HG03520 (cell line): ENCODE measurements around the gene LTA.
"Not testable (repeated sequence)": the region's sequence is repeated elsewhere in the genome, so short reads cannot be mapped to it uniquely, and the experiment has no call there.

ENCODE experiments used
- ATAC-seq: cut with Tn5 transposase; IDR thresholded peaks from one replicate; pipeline ENCODE4 v1.9.1; 2021; ENCODE audit warnings: mild to moderate bottlenecking, moderate library complexity; ENCODE audit not compliant: unreplicated experiment

Gene LTA

DNA sequence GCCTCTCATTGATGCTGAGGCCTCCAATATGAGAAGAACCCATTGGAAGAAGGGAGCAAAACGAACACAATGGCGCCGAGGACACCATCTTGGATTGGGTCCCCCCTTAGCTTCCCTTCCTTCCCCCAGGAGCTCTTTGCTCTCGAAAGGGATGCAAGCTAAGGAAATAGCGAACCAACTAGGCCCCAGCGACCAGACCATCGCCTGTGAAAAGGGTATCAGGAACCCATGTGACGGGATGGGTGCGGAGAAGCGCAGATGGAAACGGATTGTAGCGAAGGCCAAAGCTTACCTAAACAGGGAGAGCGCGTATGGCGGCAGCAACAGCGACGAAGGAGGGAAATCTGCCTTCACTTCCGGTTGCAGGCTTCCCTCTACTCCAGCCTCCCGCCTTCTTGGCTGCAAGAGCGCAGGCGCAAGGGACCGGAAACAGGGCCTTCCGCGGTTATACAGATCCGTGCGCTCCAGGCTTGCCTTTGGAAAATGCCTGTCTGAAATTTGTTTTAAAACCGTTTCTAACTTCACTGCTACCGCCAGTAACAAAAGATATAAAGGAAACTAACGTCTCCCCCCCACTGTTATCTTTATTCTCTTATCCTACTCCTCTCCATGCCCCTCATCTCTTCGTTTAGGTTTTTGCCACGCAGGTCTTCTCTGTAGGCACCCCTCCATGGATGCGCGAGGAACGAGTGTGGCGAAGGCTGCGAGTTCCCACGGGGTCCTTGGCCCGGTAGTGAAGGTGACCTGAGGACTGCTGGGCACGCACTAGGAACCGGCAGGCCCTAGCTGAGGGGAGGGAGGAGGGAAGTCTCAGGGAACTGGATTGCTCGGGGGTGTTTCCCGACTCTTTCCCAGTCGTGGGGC lies 30.2 kb upstream of the LTA start, which contains the start of gene DDX39B:
TSS of gene DDX39B (minus strand) at position 346 of the 864 bp plus-strand sequence. CDS start 1,471 bp downstream, outside the sequence.
- peak; percentile 52 for ATAC-seq

DNA sequence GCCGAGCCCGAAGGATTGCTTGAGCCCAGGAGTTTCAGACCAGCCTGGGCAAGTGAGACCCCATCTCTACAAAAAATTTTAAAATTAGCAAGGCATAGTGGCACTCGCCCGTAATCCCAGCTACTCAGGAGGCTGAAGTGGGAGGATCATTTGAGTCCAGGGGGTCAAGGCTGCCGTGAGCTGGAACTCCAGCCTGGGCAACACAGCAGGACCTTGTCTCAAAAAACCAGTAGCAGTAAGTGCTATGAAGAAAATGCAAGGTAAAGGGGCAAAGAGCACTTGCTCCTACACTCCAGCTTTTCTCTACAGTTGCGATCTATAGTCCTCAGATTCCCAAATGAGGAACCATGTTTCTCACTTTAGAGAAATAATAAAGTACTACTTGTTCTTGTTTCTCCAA lies 28.4 kb upstream of the LTA start:
- ATAC-seq: no peak

DNA sequence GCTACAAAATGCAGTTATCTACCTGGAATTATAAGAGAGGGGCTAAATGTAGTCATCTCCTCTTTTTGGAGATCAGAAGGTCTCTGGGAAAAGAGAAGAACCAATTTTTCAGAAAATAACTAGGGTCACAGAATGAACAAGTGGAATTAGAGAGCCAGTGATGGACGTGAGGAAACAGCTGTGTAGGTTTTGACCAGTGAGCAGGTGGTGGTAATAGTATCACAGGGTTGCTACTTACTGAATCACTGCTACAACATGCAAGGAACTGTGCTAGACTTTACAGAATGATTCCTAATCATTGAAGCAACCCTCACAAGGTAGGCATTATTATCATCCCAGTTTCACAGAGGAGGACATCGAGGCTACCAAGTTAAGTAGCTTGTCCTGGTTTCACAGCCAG lies 27.4 kb upstream of the LTA start:
- ATAC-seq: no peak

DNA sequence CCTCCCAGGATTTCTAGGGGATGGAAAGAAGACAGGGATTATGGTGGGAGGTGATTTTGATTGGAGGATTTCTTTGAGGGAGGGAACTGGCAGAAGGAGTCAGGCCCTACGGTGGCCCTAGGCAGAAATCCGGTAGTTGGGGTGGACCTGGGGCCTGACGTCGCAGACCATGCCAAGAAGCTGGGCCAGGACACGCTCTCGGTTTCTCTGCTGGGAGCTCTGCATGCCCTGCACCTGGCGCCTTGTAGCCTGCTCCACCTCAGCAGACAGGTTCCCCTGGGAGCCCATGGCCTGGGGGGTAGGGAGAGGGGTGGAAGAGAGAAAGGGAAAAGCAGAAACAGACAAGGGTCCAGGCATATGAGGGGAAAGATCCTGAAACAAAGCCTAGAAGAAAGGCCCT lies 26.8 kb upstream of the LTA start:
- ATAC-seq: no peak

DNA sequence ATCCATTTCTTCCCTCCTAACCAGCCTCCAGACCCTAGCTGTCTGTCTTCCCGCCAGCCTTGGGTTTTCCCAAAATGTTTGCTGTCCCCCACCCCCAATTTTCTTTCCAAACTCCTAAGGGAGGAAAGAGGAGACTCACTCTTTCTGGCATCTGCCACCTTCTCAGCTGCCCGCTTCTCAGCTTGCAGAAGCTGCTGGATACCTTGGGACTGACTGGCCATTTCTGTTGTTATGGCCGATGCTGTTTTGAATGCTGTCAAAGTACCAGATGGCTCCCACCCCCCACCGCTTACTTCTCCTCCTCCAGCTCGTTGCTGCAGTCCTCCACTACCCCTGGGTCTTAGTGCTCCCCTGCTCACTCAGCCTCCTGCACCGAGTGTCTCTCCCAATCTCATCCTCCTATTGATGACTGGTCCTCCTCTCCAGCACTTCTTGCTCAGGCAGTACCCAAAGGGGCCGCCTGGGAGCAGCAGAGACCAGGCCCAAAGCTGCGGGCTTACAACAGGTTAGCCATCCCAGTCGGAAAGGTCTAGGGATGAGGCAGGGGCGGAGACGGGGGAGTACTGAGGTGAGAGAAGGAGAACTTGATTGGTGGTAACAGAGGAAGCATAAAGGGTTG lies 25.6 kb upstream of the LTA start, which contains the start of gene ATP6V1G2:
TSS of gene ATP6V1G2 (minus strand) at position 270 of the 619 bp plus-strand sequence. CDS start at position 221, 49 bp downstream.
- ATAC-seq: peak; percentile 42

DNA sequence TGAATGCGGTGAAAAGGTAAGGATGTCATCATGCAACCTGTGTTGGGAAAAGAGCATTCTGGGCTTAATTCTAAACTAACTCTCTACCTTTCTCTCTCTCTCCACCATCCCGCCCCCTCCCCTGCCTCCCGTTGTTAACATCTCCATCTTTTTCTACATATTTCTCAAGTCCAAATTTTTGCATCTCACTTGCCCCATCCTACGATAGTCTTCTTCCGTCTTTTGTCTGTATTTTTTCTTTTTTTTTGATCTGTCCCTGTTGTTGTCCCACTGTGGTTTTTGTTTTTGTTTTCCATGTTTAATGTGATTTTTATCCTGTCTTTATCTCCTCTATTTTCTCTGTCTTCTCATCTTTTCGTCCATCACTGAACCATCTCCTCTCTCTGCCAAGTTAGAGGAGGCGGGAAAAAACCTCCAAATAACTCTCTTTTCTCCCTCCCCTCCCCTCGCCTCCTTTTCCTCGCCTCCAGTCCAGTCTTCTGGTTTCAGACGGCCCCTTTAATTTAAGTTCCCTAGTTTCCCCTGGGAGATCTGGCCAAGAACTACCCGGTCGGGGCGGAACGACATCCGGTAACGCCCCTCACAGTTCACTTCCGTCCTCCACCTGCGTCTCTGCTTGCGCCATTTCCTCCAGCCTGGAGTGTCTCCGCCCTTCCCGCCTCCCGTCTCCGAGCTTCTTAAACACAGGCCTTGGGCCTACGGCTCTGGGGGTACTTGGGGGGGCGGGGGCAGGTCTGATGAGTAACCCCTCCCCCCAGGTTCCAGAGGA lies 24.9 kb upstream of the LTA start, which contains the start of gene NFKBIL1:
TSS of gene NFKBIL1 (plus strand) at position 651 of the 769 bp plus-strand sequence. CDS start at position 738, 87 bp downstream.
- peak; percentile 59 for ATAC-seq

DNA sequence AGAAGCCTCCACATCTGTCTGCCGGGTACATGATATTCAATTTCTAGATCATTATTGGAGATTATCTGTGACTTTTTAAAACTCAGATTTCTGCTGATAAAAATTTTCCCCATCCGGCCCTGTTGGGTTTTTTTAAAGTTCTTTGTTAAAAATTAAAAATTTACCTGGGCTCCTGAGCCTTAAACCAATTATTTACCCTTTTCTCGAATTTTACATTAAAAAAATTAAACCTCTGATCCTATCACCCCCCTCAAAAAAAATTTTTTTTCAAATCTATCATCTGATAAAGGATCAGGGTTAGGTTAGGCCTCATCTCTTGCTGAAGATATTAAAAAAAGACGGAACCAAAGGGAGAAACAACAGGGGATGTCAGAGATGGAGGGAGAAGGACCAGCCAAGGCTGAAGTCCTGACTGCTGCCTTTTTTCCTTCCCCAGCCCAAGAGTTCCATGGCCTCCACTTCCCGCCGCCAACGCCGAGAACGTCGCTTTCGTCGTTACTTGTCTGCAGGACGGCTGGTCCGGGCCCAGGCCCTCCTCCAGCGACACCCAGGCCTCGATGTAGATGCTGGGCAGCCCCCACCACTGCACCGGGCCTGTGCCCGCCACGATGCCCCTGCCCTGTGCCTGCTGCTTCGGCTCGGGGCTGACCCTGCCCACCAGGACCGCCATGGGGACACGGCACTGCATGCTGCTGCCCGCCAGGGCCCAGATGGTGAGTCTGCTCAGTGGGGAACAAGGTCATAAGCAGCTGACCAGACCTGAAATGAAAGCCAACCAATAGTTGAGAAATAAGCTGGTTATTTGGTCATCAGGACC lies 24.2 kb upstream of the LTA start:
- ATAC-seq: no peak

DNA sequence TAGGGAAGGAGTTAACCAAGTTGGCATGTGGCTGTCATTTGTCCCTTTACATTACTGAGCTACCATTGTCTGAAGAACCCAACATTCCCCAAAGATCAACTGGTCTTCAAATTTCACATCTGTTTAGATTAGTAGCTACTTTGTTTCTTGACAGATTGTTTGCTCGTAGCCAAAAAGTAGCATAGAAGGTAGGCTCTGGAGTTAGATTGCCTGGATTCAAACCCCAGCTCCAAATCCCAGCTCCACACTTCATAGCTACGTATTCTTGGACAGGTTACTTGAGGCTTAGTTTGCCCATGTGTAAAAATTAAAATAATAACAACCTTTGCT lies 23.6 kb upstream of the LTA start:
- ATAC-seq: no peak

DNA sequence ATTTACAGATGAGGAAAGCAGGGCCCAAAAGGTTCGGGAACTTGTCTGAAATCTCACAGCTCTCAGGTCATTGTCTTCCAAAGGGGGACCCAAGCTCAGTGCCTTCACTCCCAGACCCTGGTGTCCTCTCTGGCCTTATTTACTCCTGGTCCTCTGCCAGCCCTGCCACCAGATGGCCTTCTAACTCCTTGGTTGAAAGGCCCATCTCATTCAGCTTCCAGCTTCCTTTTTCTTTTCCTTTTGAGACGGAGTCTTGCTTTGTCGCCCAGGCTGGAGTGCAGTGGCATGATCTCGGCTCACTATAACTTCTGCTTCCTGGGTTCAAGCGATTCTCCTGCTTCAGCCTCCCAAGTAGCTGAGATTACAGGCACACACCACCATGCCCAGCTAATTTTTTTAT lies 20.7 kb upstream of the LTA start:
- not testable (repeated sequence) for ATAC-seq

DNA sequence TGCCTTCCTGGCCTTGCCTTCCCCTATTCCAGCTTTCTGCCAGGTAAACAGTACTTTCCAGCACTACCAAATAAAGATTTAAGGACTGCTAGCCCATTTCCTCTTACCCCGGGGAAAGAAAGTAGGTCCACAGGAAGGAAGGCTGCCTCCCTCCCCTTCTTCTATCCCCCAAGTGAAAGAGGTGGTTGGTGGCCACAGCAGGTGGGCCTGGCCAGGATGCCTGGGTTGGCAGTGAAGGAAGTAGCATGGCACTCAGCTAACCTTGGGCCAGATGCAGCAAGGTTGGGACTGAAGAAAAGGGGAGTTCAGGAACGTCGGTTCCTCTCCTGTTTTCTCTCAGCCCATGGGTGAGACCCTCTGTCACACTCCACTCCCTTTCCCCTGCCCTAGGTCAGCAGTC lies 15.8 kb upstream of the LTA start:
- ATAC-seq: no peak

DNA sequence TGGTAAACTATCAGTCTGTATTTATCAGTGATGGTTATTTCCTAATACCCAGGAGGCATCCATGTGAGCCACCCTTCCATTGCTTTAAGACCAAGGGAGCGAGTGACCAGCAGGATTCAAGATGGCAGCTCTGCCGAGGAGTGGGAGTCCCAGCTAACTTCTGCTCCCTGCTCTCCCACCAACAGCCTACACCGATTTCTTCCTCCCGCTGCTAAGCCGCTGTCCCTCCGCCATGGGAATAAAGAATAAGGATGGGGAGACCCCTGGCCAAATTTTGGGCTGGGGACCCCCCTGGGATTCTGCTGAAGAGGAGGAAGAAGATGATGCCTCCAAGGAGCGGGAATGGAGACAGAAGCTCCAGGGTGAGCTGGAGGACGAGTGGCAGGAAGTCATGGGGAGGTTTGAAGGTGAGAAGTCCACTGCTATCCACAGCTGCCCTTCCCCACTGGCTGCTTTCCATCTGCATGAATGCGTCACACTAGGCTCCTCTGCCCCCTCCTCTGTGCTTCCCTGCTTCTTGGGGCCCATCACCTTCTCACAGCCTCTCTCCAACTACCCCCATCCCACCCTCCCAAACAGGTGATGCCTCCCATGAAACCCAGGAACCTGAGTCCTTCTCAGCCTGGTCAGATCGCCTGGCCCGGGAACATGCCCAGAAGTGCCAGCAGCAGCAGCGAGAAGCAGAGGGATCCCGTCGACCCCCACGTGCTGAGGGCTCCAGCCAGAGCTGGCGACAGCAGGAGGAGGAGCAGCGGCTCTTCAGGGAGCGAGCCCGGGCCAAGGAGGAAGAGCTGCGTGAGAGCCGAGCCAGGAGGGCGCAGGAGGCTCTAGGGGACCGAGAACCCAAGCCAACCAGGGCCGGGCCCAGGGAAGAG lies 14.4 kb upstream of the LTA start:
- no peak for ATAC-seq

DNA sequence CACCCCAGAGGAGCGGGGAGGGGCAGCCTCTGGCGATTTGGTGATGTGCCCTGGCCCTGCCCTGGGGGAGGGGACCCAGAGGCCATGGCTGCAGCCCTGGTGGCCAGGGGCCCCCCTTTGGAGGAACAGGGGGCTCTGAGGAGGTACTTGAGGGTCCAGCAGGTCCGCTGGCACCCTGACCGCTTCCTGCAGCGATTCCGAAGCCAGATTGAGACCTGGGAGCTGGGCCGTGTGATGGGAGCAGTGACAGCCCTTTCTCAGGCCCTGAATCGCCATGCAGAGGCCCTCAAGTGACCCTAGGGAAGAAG lies 13.8 kb upstream of the LTA start:
- no peak for ATAC-seq

DNA sequence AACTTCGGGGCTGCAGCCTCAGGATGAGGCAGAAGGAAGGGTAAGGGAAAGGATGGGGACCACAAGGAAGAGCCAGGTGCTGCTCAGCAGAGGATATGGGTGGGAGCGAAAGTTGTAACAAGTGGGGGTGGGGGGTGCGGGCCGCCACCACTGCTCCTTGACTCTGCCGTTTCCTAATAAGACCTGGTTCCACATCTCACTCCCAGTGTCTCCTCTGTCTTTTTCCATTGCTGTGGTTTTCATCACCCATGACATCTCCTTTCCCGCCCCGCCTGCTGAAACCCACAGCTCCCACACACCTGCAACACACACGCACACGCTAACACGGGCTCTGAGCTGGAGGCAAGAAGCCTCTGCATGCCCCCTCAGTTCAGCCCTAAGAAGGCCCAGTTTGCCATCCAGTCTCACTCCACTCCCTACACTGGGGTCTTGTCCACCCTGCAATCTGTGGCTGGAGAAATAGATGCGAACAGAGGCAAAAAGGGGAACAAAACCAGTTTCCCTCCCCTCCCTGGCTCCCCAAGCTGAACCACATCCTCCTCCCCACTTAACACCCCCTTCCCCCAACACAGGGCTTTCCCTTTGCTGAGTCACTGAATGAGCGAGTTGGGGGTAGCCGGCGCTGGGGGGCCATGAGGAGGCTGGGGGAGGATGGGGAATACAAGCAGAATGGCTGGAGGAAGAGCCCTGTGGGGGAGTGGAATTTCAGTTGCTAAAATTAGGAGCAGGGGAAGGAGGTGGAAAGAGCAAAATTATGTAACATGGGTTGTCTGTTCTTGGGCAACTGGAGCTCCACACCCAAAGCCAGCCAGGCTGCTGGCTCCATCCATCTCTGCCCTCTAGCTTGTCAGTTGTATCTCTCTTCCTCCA lies 13.2 kb upstream of the LTA start:
- ATAC-seq: no peak

DNA sequence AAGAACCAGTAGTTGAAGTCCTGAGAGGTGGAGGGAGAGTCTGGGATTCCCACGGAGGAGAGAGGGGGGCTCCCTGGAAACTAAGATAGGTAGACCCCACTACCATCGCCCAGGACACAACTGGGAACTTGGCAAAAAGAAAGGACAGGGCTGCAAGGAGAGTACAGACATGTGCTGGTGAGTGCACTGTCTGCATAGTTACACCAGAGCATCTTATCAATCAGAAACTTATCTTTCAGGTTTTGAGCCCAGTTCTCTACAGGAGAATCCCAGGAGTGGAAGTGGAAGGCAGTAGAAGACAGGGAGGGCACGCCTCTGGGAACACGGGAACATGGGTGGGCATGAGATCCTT lies 12.5 kb upstream of the LTA start:
- no peak for ATAC-seq

DNA sequence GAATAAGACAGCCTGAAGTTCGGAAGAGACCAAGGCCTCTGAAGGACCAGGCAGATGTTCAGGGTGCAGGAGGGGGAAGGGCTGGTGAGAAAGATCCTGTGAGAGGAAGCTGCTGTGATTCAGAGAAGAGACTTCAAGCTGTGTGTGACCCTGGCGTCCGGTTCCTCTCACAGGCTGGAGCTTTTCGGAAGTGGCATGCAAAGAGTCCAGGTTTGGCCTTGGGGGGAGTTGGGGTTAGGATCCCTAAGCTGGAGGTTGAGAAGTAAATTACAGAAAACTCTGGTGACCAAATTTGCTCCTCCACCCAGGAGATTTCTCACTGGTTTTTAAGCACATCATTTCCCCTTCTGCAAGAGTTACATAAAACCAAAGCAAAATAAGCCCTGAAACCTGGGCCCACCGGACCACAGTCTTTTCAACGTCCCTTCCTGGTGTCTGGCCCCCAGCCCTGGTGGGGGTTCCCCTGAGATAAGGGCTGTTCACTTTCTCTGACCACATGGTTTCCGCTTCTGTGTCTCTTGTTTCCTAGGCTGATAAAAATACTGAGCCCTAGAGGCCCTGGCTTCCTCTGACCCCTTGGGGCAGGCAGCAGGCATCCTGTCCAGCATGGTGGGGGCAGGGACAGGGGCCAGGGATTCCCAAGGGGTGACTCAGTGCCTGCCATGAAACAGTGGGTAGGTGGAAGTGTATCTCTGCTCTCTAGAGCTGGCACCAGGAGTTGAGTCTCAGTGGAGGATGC lies 12.0 kb upstream of the LTA start:
- ATAC-seq: peak; percentile 63

DNA sequence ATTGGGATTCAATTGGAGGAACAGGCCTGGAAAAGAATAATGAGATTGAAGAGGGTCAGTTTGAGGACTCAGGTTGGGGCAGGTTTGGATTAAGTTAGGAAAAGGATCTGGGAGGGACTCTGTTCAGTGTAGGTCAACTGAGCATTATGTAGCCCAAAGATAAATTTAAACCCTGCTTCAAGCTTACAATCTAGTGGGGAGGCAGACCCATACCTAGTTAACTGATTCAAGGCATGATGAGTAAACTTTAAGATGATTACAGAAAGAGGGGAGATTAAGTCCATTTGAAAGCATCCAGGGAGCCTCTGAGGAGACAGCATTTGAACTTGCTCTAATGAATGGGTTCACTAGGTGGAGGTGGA lies 11.4 kb upstream of the LTA start:
- no peak for ATAC-seq

DNA sequence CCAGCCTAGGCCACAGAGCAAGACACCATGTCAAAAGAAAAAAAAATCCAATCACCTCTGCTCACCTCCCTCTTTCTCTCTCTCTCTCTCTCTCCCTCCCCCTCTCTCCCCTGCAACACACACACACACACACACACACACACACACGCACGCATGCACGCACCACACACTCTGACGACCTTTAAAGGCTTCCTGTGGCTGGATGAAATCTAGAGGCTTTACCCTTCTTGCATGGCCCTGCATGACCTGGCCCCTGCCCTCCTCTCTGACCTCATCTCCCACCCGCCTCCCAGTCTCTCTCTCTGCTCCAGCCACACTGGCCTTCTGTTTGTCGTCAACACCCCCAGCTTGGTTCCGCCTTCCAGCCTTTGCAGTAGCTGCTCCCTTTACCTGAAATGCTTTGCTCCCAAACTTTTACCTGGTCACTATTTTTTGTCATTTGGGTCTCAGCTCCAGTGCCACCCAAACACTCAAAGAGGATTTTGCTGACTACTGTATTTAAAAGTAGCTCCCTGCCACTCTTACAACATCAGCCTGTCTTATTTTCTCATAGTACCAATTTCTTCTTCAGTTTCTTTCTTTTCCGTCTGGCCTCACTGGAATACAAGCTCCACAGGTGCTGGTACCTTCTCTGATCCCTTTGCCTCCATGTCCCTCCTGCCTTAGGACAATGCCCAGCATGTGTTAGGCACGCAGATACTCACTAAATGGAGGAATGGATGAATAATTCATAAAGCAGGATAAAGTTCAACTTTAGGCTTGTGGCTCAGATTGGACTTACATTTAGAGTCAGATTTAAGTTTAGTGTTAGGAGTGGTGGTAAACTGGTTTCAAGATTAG lies 4.3 kb upstream of the LTA start:
- ATAC-seq: no peak
